ENCODE results near the gene MAPK8IP2.

DNA sequence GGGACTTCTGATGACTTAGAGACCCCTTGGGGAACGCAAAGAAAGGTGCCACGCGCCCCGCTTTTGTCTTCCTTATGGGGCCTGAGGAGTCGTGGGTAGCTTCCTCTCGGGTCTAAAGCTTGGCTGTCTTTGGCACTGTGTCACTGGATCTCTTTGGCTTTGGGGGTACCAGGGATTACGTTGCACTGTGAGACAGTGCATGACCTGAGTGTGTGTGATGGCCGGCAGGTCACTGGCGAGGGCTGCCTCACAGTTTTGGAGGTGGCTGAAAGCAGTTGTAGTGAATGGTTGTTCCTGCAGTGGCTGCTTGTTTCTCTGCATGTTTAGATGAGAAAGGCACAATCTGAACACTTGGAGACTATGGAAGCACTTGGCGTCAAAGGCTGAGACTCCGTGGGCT is 33.2 kb downstream of the MAPK8IP2 start:
- TF ChIP-seq, protein P1, sequence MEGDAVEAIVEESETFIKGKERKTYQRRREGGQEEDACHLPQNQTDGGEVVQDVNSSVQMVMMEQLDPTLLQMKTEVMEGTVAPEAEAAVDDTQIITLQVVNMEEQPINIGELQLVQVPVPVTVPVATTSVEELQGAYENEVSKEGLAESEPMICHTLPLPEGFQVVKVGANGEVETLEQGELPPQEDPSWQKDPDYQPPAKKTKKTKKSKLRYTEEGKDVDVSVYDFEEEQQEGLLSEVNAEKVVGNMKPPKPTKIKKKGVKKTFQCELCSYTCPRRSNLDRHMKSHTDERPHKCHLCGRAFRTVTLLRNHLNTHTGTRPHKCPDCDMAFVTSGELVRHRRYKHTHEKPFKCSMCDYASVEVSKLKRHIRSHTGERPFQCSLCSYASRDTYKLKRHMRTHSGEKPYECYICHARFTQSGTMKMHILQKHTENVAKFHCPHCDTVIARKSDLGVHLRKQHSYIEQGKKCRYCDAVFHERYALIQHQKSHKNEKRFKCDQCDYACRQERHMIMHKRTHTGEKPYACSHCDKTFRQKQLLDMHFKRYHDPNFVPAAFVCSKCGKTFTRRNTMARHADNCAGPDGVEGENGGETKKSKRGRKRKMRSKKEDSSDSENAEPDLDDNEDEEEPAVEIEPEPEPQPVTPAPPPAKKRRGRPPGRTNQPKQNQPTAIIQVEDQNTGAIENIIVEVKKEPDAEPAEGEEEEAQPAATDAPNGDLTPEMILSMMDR (IDR thresholded peaks at IDR 0.05): no peak
- no peak for TF ChIP-seq POLR2A (IDR thresholded peaks at IDR 0.05)

Measured in esophagus squamous epithelium (tissue), 4 donors.